Fibroblast of lung (primary cell): ENCODE data around the gene PMAIP1.

Experiments
- EZH2 ChIP-seq: IDR thresholded peaks from 2 replicates; pipeline ENCODE4 v1.5.1; 2012; ENCODE audit warnings: low read length, control low read depth, mild to moderate bottlenecking; ENCODE audit errors: missing control alignments
- TF ChIP-seq, protein P1 (sequence below), 2 donors: IDR thresholded peaks in 1 of 2; conservative IDR thresholded peaks in 1 of 2; 1 replicate in 1 of 2; 2 replicates in 1 of 2; pipeline ENCODE4 v1.5.1; 2011 to 2012; ENCODE audit warnings: low read length in 2 of 2, control low read depth in 1 of 2, inconsistent platforms in 1 of 2, low read depth in 1 of 2, mild to moderate bottlenecking in 1 of 2

DNA sequence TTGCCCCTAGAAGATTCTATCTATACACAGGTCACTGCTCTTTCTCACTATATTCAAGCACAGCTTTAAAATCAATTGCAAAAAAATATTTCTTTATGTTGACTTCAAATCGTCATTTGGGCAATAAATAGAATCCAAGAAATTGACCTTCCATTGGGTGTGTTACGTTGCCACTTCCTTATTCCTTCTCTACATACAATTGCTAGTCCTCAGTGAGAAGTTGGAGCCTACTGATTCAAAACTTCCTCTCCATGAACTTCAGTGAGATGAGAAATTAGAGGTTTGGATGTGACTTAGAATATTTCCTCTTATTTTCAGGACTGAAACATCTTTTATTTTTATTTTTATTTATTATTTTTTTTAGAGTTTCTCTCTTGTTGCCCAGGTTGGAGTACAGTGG lies 40.3 kb downstream of the PMAIP1 start:
- no peak for TF ChIP-seq EZH2
- TF ChIP-seq, protein P1, sequence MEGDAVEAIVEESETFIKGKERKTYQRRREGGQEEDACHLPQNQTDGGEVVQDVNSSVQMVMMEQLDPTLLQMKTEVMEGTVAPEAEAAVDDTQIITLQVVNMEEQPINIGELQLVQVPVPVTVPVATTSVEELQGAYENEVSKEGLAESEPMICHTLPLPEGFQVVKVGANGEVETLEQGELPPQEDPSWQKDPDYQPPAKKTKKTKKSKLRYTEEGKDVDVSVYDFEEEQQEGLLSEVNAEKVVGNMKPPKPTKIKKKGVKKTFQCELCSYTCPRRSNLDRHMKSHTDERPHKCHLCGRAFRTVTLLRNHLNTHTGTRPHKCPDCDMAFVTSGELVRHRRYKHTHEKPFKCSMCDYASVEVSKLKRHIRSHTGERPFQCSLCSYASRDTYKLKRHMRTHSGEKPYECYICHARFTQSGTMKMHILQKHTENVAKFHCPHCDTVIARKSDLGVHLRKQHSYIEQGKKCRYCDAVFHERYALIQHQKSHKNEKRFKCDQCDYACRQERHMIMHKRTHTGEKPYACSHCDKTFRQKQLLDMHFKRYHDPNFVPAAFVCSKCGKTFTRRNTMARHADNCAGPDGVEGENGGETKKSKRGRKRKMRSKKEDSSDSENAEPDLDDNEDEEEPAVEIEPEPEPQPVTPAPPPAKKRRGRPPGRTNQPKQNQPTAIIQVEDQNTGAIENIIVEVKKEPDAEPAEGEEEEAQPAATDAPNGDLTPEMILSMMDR (conservative IDR thresholded peaks at IDR 0.05 in 1 of 2, IDR thresholded peaks at IDR 0.05 in 1 of 2; ENCODE audit: low read depth in 1 of 2, low read length in 2 of 2), result no peak
